GM12878 (cell line): ENCODE data around the gene CACNG4. TPM values are rescaled to one million over a fixed set of nuclear protein-coding genes. Genes with fewer than 3 reads are reported as not detected.

Experiments used
- ATAC-seq: fragments of 200-7000 bp; cut with Tn5 transposase; 3 replicates; pipeline ENCODE4 v1.9.1; 2020; ENCODE audit warnings: mild to moderate bottlenecking, moderate library complexity
- BruUV-seq: library from RNA; stranded (reverse); fragments of 400-500 nt; replicated peaks from 2 replicates; lab custom pipeline; 2021; lab: Mats Ljungman, UMichigan
- CTCF ChIA-PET: fragments of 300-600 bp; sonication (Branson Sonifier 250); formaldehyde crosslinking; extraction: SDS; loops from one replicate; lab custom pipeline; 2021; ENCODE audit warnings: inconsistent platforms; lab: Yijun Ruan, JAX
- POLR2A ChIA-PET: fragments of 350-600 bp; formaldehyde crosslinking; extraction: SDS; loops from one replicate; lab custom pipeline; 2021; ENCODE audit warnings: inconsistent platforms; lab: Charles Lee
- RAD21 ChIA-PET: fragments of 300-600 bp; sonication (Branson Sonifier 250); formaldehyde crosslinking; loops from one replicate; lab custom pipeline; 2023; ENCODE audit warnings: antibody characterized with exemption; ENCODE audit not compliant: unreplicated experiment; lab: Charles Lee
- SMC1A ChIA-PET: fragments of 300-600 bp; sonication (Branson Sonifier 250); formaldehyde crosslinking; loops from one replicate; lab custom pipeline; 2023; ENCODE audit not compliant: unreplicated experiment, uncharacterized antibody; lab: Charles Lee
- DNase-seq: peaks from one replicate; pipeline ENCODE4 v3.0.0-alpha.2; 2011; ENCODE audit warnings: low read depth, low spot score
- FAIRE-seq: peaks from 3 replicates; lab custom pipeline; 2011; peaks lifted over from hg19 to GRCh38; lab: Jason Lieb, UNC
- H2AFZ ChIP-seq: 2 replicates; pipeline ENCODE4 v1.6.0; 2011; ENCODE audit warnings: low read depth, low read length, control low read depth; ENCODE audit not compliant: control insufficient read depth
- H3K27ac ChIP-seq: 2 replicates; pipeline ENCODE4 v1.5.1; 2011; ENCODE audit warnings: control low read depth; ENCODE audit not compliant: control insufficient read depth, insufficient read depth
- H3K27me3 ChIP-seq, 2 experiments: replicated peaks in 1 of 2; 2 replicates each; pipeline versions ENCODE4 v1.6.0 to v1.6.1; 2011; ENCODE audit warnings: low read length in 1 of 2; ENCODE audit not compliant: control insufficient read depth in 2 of 2, insufficient read depth in 2 of 2
- H3K36me3 ChIP-seq, 2 experiments: 2 replicates each; pipeline ENCODE4 v1.5.1; 2011; ENCODE audit warnings: low read length in 1 of 2; ENCODE audit not compliant: control insufficient read depth in 2 of 2, insufficient read depth in 2 of 2
- H3K4me1 ChIP-seq: 2 replicates; pipeline ENCODE4 v1.6.1; 2011; ENCODE audit warnings: mild to moderate bottlenecking, low read length, moderate library complexity, mixed read lengths; ENCODE audit not compliant: control insufficient read depth, insufficient read depth
- H3K4me2 ChIP-seq: 2 replicates; pipeline ENCODE4 v1.6.0; 2011; ENCODE audit warnings: control low read depth; ENCODE audit not compliant: control insufficient read depth, insufficient read depth
- H3K4me3 ChIP-seq: fragments of 200-600 bp; sonication (generic); 2 replicates; pipeline ENCODE4 v1.5.1; 2016
- H3K79me2 ChIP-seq: 2 replicates; pipeline ENCODE4 v1.6.0; 2011; ENCODE audit warnings: low read length; ENCODE audit not compliant: control insufficient read depth, insufficient read depth
- H3K9ac ChIP-seq: 2 replicates; pipeline ENCODE4 v1.8.0; 2011; ENCODE audit warnings: low read length, control low read depth, mixed read lengths; ENCODE audit not compliant: control insufficient read depth, insufficient read depth
- H3K9me3 ChIP-seq: replicated peaks from 3 replicates; pipeline ENCODE4 v1.5.1; 2011; ENCODE audit warnings: mild to moderate bottlenecking, low read length; ENCODE audit not compliant: control insufficient read depth, insufficient read depth
- H4K20me1 ChIP-seq: 2 replicates; pipeline ENCODE4 v1.6.0; 2011; ENCODE audit not compliant: control insufficient read depth, insufficient read depth
- E2F8 ChIP-seq: fragments of 450-650 bp; IDR thresholded peaks from 2 replicates; pipeline ENCODE4 v1.6.1; 2018; ENCODE audit warnings: mild to moderate bottlenecking, low read depth, moderate library complexity; ENCODE audit not compliant: partially characterized antibody
- TCF12 ChIP-seq: IDR thresholded peaks from 2 replicates; pipeline ENCODE4 v1.6.1; 2011; ENCODE audit warnings: low read depth, mild to moderate bottlenecking, low read length
- WGBS: methylation state at CpG from one replicate; pipeline ENCODE4 v1.1.6; 2016; ENCODE audit warnings: low lambda C conversion rate; ENCODE audit not compliant: insufficient replicate concordance, insufficient coverage; ENCODE audit errors: missing lambda C conversion rate; 5-methylcytosine and 5-hydroxymethylcytosine counted together
- in situ Hi-C: fragments of 300-500 bp; cut with MboI; formaldehyde crosslinking; loops from 9 replicates; pipeline ENCODE4 v1.14.3; 2018; ENCODE audit warnings: mixed read lengths
- intact Hi-C: fragments of 100-400 bp; cut with micrococcal nuclease; formaldehyde crosslinking; loops from one replicate; pipeline ENCODE4 v1.14.2; 2022; ENCODE audit not compliant: unreplicated experiment
- polyA plus RNA-seq, 11 experiments: library from polyadenylated mRNA; depleted of rRNA in 4 of 11; unstranded in 6 of 11; stranded (reverse) in 5 of 11; fragments of >200 nt; fragmentation: Nextera tagmentation in 4 of 11; fragmentation: Illumina TruSeq in 1 of 11; extraction: Ambion mirVana in 4 of 11; extraction: Trizol in 1 of 11; gene quantifications; 1 replicate in 1 of 11; 2 replicates in 10 of 11; pipeline versions ENCODE4 v1.2.1 to v1.2.3, GENCODE V29; 2011 to 2016; ENCODE audit warnings: inconsistent platforms in 2 of 11, missing spikeins in 2 of 11, low read depth in 1 of 11
- total RNA-seq, 4 experiments: library from RNA; depleted of rRNA in 3 of 4; stranded (reverse); fragments of >200 nt in 3 of 4; fragmentation: Illumina TruSeq in 1 of 4; extraction: Trizol in 1 of 4; gene quantifications; 2 replicates each; pipeline versions ENCODE4 v1.2.1 to v1.2.3, GENCODE V29; 2013 to 2021

Gene CACNG4
- total and polyA plus RNA-seq, 10 of the 15 experiments (the other 5 are each of a cell fraction or from before 2014, with no cell fraction given): 0.08 TPM; not detected in 8

- intact Hi-C loops: no loop called here
- RAD21 ChIA-PET: no interaction called here
- 53% methylated on average over 5 of the region's 5 CpGs for WGBS
These were observed 8.7 kb upstream of the CACNG4 start for GRCh38 chr17:66955821-66956220.

More at GRCh38 chr17:66955821-66956220, 8.7 kb upstream of the CACNG4 start:
- CTCF ChIA-PET: no interaction called here
- Histone ChIP-seq H3K4me2 (no peak overlapping the region), H3K4me1 (peaks cover 7% of the 10 kb centered on the region), H3K9ac (no peak overlapping the region)
- in situ Hi-C loops: no loop called here
- ATAC-seq: no peak
- no peak for FAIRE-seq
- BruUV-seq: no TSS peak
- no peak for TF ChIP-seq TCF12
- no peak for TF ChIP-seq E2F8
- TF ChIP-seq, all 136 proteins: peak for 0
- no peak overlapping the region for H2AFZ ChIP-seq
- no peaks in the 10 kb centered on the region for H3K79me2 ChIP-seq
- no peaks in the 10 kb centered on the region for H4K20me1 ChIP-seq
- no peaks in the 10 kb centered on the region; a peak in 2 of 4 replicates for H3K27me3 ChIP-seq
- H3K9me3 ChIP-seq: no peaks in the 10 kb centered on the region
- H3K27ac ChIP-seq: no peak overlapping the region
- SMC1A ChIA-PET: no interaction called here
- no peak overlapping the region for H3K4me3 ChIP-seq
- no peak for DNase-seq
- no peaks in the 10 kb centered on the region for H3K36me3 ChIP-seq
- POLR2A ChIA-PET: no interaction called here
